ENCODE results near the gene PACC1.

GRCh38 chr1:212323066-212323465 lies 91.6 kb downstream of the PACC1 start:
- TF ChIP-seq PRDM4 (tag by site-specific recombination; IDR thresholded peaks at IDR 0.05) = no peak
- TF ChIP-seq, protein P1, sequence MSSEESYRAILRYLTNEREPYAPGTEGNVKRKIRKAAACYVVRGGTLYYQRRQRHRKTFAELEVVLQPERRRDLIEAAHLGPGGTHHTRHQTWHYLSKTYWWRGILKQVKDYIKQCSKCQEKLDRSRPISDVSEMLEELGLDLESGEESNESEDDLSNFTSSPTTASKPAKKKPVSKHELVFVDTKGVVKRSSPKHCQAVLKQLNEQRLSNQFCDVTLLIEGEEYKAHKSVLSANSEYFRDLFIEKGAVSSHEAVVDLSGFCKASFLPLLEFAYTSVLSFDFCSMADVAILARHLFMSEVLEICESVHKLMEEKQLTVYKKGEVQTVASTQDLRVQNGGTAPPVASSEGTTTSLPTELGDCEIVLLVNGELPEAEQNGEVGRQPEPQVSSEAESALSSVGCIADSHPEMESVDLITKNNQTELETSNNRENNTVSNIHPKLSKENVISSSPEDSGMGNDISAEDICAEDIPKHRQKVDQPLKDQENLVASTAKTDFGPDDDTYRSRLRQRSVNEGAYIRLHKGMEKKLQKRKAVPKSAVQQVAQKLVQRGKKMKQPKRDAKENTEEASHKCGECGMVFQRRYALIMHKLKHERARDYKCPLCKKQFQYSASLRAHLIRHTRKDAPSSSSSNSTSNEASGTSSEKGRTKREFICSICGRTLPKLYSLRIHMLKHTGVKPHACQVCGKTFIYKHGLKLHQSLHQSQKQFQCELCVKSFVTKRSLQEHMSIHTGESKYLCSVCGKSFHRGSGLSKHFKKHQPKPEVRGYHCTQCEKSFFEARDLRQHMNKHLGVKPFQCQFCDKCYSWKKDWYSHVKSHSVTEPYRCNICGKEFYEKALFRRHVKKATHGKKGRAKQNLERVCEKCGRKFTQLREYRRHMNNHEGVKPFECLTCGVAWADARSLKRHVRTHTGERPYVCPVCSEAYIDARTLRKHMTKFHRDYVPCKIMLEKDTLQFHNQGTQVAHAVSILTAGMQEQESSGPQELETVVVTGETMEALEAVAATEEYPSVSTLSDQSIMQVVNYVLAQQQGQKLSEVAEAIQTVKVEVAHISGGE (tag by site-specific recombination; conservative IDR thresholded peaks at IDR 0.05; ENCODE audit: low read depth) = no peak
- TF ChIP-seq CTCF (tag by site-specific recombination; IDR thresholded peaks at IDR 0.05) = no peak
- TF ChIP-seq ZNF561 (tag by site-specific recombination; IDR thresholded peaks at IDR 0.05; ENCODE audit: borderline replicate concordance) = no peak
- TF ChIP-seq, protein P2, sequence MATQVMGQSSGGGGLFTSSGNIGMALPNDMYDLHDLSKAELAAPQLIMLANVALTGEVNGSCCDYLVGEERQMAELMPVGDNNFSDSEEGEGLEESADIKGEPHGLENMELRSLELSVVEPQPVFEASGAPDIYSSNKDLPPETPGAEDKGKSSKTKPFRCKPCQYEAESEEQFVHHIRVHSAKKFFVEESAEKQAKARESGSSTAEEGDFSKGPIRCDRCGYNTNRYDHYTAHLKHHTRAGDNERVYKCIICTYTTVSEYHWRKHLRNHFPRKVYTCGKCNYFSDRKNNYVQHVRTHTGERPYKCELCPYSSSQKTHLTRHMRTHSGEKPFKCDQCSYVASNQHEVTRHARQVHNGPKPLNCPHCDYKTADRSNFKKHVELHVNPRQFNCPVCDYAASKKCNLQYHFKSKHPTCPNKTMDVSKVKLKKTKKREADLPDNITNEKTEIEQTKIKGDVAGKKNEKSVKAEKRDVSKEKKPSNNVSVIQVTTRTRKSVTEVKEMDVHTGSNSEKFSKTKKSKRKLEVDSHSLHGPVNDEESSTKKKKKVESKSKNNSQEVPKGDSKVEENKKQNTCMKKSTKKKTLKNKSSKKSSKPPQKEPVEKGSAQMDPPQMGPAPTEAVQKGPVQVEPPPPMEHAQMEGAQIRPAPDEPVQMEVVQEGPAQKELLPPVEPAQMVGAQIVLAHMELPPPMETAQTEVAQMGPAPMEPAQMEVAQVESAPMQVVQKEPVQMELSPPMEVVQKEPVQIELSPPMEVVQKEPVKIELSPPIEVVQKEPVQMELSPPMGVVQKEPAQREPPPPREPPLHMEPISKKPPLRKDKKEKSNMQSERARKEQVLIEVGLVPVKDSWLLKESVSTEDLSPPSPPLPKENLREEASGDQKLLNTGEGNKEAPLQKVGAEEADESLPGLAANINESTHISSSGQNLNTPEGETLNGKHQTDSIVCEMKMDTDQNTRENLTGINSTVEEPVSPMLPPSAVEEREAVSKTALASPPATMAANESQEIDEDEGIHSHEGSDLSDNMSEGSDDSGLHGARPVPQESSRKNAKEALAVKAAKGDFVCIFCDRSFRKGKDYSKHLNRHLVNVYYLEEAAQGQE (tag by site-specific recombination; IDR thresholded peaks at IDR 0.05) = no peak
- TF ChIP-seq EGR2 (tag by site-specific recombination; IDR thresholded peaks at IDR 0.05; ENCODE audit: low read depth) = no peak
- no peak for TF ChIP-seq ZNF132 (tag by site-specific recombination; IDR thresholded peaks at IDR 0.05; ENCODE audit: borderline replicate concordance)

Measured in HEK293 (cell line).